ENCODE measurements around the gene PRPF38B. TPM values are rescaled to one million over a fixed set of nuclear protein-coding genes. Genes with fewer than 3 reads are reported as not detected.

PRPF38B gene
- total and polyA plus RNA-seq, 4 donors, result 9.5 to 20.9 (median 14.3) TPM

- no peak for DNase-seq (ENCODE audit: low spot score)
- H3K36me3 ChIP-seq (ENCODE audit: control insufficient read depth in 4 of 4, insufficient read depth in 3 of 4, low read depth in 1 of 4, low read length in 3 of 4), result no peaks in the 10 kb centered on the region
- no peak overlapping the region for H3K4me3 ChIP-seq (ENCODE audit: low read depth in 1 of 3, low read length in 3 of 3)
- no peaks in the 10 kb centered on the region for H3K9me3 ChIP-seq (ENCODE audit: control insufficient read depth in 4 of 4, low read length in 3 of 4)
- H3K27ac ChIP-seq (ENCODE audit: low read depth in 1 of 2, low read length in 2 of 2), result no peak overlapping the region
- no peak overlapping the region for H3K9ac ChIP-seq (ENCODE audit: low read depth in 1 of 2, low read length in 2 of 2)
- H3K4me1 ChIP-seq (ENCODE audit: control insufficient read depth in 4 of 4, insufficient read depth in 4 of 4, low read length in 3 of 4), result peaks cover 0 to 10% (median 7%) of the 10 kb centered on the region in 4 donors
- 34% methylated on average over 3 of the region's 3 CpGs for WGBS
- peak; percentile 82 to 87 for TF ChIP-seq RAD21 (IDR thresholded peaks at IDR 0.05)
- TF ChIP-seq GABPA (IDR thresholded peaks at IDR 0.05 in 1 of 2, conservative IDR thresholded peaks at IDR 0.05 in 1 of 2), result no peak
- peak; percentile 50 for TF ChIP-seq CTCF (IDR thresholded peaks at IDR 0.05; ENCODE audit: low read depth, low read length, missing input control)
- TF ChIP-seq HNF4A (conservative IDR thresholded peaks at IDR 0.05), result peak in 1 of 2 donors; percentile 7
- TF ChIP-seq, protein P1, sequence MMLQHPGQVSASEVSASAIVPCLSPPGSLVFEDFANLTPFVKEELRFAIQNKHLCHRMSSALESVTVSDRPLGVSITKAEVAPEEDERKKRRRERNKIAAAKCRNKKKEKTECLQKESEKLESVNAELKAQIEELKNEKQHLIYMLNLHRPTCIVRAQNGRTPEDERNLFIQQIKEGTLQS (IDR thresholded peaks at IDR 0.05), result no peak
- no peaks in the 10 kb centered on the region for H3K27me3 ChIP-seq (ENCODE audit: control insufficient read depth in 4 of 4, insufficient read depth in 4 of 4, low read length in 3 of 4)
These were observed 48.4 kb upstream of the PRPF38B start for GRCh38 chr1:108643492-108644335.

DNA sequence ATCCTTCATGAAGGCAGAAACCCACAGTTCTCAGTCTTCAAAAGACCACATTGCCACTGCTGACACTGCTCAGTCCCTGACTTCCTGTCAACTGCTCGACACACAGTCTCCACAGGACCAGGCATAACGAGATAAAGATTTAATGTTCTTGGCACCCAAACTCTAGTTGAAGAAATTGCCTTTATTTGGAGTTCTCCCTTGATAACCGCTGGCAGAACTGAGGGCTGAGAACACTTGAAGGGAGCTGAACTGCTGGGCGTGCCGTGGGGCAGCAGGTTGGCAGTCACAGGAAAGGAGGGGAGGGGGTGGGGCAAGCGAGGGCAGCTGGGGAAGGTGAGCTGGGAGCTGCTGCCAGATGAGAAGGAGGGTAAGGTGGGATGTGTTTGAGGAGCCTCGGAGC, 47.1 kb upstream of the PRPF38B start:
- H3K9ac ChIP-seq (ENCODE audit: low read depth in 1 of 2, low read length in 2 of 2), result no peak overlapping the region
- peaks cover 0 to 10% (median 7%) of the 10 kb centered on the region in 4 donors for H3K4me1 ChIP-seq (ENCODE audit: control insufficient read depth in 4 of 4, insufficient read depth in 4 of 4, low read length in 3 of 4)
- 63% methylated on average over 7 of the region's 7 CpGs for WGBS
- DNase-seq (ENCODE audit: low spot score), result no peak
- no peaks in the 10 kb centered on the region for H3K27me3 ChIP-seq (ENCODE audit: control insufficient read depth in 4 of 4, insufficient read depth in 4 of 4, low read length in 3 of 4)
- no peaks in the 10 kb centered on the region for H3K36me3 ChIP-seq (ENCODE audit: control insufficient read depth in 4 of 4, insufficient read depth in 3 of 4, low read depth in 1 of 4, low read length in 3 of 4)
- H3K27ac ChIP-seq (ENCODE audit: low read depth in 1 of 2, low read length in 2 of 2), result no peak overlapping the region
- no peak overlapping the region for H3K4me3 ChIP-seq (ENCODE audit: low read depth in 1 of 3, low read length in 3 of 3)
- H3K9me3 ChIP-seq (ENCODE audit: control insufficient read depth in 4 of 4, low read length in 3 of 4), result no peaks in the 10 kb centered on the region
- TF ChIP-seq NR2F2 (IDR thresholded peaks at IDR 0.05) (no peak), CTCF (IDR thresholded peaks at IDR 0.05; ENCODE audit: low read depth, low read length, missing input control) (no peak), RAD21 (IDR thresholded peaks at IDR 0.05) (no peak), RXRA (IDR thresholded peaks at IDR 0.05) (no peak), REST (IDR thresholded peaks at IDR 0.05) (no peak), HNF4G (IDR thresholded peaks at IDR 0.05) (no peak), EGR1 (IDR thresholded peaks at IDR 0.05; ENCODE audit: low read depth in 2 of 2) (no peak), YY1 (IDR thresholded peaks at IDR 0.05) (no peak), TAF1 (conservative IDR thresholded peaks at IDR 0.05) (no peak)
- TF ChIP-seq, protein P2, sequence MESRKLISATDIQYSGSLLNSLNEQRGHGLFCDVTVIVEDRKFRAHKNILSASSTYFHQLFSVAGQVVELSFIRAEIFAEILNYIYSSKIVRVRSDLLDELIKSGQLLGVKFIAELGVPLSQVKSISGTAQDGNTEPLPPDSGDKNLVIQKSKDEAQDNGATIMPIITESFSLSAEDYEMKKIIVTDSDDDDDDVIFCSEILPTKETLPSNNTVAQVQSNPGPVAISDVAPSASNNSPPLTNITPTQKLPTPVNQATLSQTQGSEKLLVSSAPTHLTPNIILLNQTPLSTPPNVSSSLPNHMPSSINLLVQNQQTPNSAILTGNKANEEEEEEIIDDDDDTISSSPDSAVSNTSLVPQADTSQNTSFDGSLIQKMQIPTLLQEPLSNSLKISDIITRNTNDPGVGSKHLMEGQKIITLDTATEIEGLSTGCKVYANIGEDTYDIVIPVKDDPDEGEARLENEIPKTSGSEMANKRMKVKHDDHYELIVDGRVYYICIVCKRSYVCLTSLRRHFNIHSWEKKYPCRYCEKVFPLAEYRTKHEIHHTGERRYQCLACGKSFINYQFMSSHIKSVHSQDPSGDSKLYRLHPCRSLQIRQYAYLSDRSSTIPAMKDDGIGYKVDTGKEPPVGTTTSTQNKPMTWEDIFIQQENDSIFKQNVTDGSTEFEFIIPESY (IDR thresholded peaks at IDR 0.05), result no peak
- TF ChIP-seq, protein P1 (IDR thresholded peaks at IDR 0.05), result no peak

Data from liver (tissue), 9 donors.